ENCODE results near the gene CBFA2T3. TPM values are rescaled to one million over a fixed set of nuclear protein-coding genes. Genes with fewer than 3 reads are reported as not detected.

The CBFA2T3 gene
- polyA plus RNA-seq, 3 donors: 5.3 to 32.2 (median 6.2) TPM

DNA sequence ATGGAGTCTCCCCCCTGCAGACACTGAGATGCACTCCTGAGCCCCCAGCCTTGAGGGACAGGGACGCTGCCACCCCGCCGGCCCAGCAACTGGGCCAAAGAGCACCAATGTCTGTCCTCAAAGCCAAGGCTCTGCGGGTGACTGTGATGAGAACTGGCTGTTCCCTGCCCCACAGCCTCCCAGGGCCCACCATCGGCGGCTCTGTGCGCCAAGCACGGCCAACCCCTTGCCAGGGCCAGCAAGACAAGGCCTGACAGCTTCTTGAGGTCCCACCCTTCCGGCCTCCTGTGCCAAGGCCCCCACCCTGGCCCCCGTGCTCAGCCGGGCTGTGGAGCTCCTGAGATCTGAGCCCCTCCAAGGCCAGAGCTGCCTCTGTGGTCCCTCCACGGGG is 76.3 kb downstream of the CBFA2T3 start:
- no peaks in the 10 kb centered on the region for H3K9me3 ChIP-seq (replicated peaks in 1 of 2; ENCODE audit: control insufficient read depth in 1 of 2, insufficient read depth in 1 of 2, low read length in 2 of 2)

DNA sequence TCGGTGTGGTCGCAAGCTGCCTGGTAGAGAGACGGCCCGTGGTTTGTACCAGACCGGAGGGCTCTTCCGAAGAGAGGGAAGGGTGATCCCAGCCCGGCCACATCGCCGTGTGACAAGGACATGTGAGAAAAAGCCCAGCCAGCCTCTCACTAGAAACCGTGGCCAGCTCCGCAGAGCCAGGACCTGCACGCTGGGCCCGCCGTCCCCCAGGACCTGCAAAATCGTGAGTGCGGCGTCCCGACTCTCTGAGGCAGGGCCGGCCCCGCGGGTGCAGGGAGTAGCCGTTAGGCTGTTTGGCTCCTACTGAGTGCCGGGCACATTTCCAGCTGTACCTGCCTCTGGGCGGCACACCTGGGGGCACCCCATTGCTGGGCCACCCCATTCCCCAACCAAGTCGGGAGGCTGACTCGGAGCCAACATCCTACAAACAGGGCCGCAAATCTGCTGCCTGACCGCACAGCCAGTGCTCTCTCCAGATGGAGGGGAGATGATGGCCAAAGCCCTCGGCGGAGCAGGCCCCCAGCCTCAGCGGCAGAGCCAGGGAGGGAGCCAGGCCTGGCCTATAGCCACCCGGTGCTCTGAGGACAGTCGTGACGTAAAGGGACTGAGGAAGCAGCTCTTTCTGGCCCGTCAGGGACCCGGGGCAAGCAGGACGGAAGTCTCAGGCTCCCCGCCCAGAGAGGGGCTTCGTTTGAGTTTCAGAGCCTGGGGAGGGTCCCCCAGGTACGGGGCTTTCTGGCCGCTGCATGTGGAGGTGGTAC is 76.9 kb downstream of the CBFA2T3 start:
- peaks cover 17% of the 10 kb centered on the region for H3K79me2 ChIP-seq (ENCODE audit: insufficient read depth, low read length)
- DNase-seq: no peak
- no peak overlapping the region for H2AFZ ChIP-seq (ENCODE audit: insufficient read depth, low read depth, low read length, poor library complexity, severe bottlenecking)
- no peaks in the 10 kb centered on the region for H3K4me1 ChIP-seq (ENCODE audit: control insufficient read depth in 1 of 2, insufficient read depth in 2 of 2, low read length in 2 of 2)
- Mint-ChIP-seq H3K27me3 (ENCODE audit: low read depth in 3 of 3) (no peaks in the 10 kb centered on the region), H3K36me3 (peaks cover 42 to 71% of the 10 kb centered on the region in 2 donors), H3K4me3 (no peak overlapping the region), H3K27ac (no peak overlapping the region), H3K4me1 (peaks cover 2% of the 10 kb centered on the region), H3K9me3 (peaks cover 0 to 4% (median 0%) of the 10 kb centered on the region in 7 donors)
- no peak overlapping the region for H3K9ac ChIP-seq (ENCODE audit: insufficient read depth, low read length, poor library complexity, severe bottlenecking)
- TF ChIP-seq, protein P1, sequence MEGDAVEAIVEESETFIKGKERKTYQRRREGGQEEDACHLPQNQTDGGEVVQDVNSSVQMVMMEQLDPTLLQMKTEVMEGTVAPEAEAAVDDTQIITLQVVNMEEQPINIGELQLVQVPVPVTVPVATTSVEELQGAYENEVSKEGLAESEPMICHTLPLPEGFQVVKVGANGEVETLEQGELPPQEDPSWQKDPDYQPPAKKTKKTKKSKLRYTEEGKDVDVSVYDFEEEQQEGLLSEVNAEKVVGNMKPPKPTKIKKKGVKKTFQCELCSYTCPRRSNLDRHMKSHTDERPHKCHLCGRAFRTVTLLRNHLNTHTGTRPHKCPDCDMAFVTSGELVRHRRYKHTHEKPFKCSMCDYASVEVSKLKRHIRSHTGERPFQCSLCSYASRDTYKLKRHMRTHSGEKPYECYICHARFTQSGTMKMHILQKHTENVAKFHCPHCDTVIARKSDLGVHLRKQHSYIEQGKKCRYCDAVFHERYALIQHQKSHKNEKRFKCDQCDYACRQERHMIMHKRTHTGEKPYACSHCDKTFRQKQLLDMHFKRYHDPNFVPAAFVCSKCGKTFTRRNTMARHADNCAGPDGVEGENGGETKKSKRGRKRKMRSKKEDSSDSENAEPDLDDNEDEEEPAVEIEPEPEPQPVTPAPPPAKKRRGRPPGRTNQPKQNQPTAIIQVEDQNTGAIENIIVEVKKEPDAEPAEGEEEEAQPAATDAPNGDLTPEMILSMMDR (IDR thresholded peaks at IDR 0.05): no peak
- no peak overlapping the region for H3K4me3 ChIP-seq (replicated peaks in 1 of 3; ENCODE audit: low read depth in 2 of 3, low read length in 3 of 3)
- no peak overlapping the region for H3K27ac ChIP-seq (ENCODE audit: low read depth in 1 of 2, low read length in 2 of 2)
- 92% methylated on average over 29 of the region's 41 CpGs for WGBS (ENCODE audit: insufficient coverage)
- no peaks in the 10 kb centered on the region for H3K27me3 ChIP-seq (ENCODE audit: control insufficient read depth in 2 of 2, insufficient read depth in 2 of 2, low read length in 2 of 2)
- no peak overlapping the region for H3K4me2 ChIP-seq (replicated peaks; ENCODE audit: extremely low read depth, low read length, poor library complexity, severe bottlenecking)
- peaks cover 100% of the 10 kb centered on the region for H4K20me1 ChIP-seq (ENCODE audit: insufficient read depth, low read length)
- intact Hi-C loops (cut with micrococcal nuclease): no loop called here
- no peaks in the 10 kb centered on the region for H3K9me3 ChIP-seq (replicated peaks in 1 of 2; ENCODE audit: control insufficient read depth in 1 of 2, insufficient read depth in 1 of 2, low read length in 2 of 2)
- peaks cover 74 to 86% of the 10 kb centered on the region in 2 donors for H3K36me3 ChIP-seq (replicated peaks in 1 of 2; ENCODE audit: control insufficient read depth in 1 of 2, insufficient read depth in 2 of 2, low read length in 2 of 2)

More for the DNA sequence above, 76.3 kb downstream of the CBFA2T3 start:
- DNase-seq: no peak
- no peak overlapping the region for H3K27ac Mint-ChIP-seq
- TF ChIP-seq, protein P1 (IDR thresholded peaks at IDR 0.05): no peak
- Histone ChIP-seq H3K9ac (ENCODE audit: insufficient read depth, low read length, poor library complexity, severe bottlenecking) (no peak overlapping the region), H3K27ac (ENCODE audit: low read depth in 1 of 2, low read length in 2 of 2) (no peak overlapping the region), H3K36me3 (replicated peaks in 1 of 2; ENCODE audit: control insufficient read depth in 1 of 2, insufficient read depth in 2 of 2, low read length in 2 of 2) (peaks cover 74 to 81% of the 10 kb centered on the region in 2 donors), H2AFZ (ENCODE audit: insufficient read depth, low read depth, low read length, poor library complexity, severe bottlenecking) (no peak overlapping the region), H3K79me2 (ENCODE audit: insufficient read depth, low read length) (peaks cover 17% of the 10 kb centered on the region), H3K4me1 (ENCODE audit: control insufficient read depth in 1 of 2, insufficient read depth in 2 of 2, low read length in 2 of 2) (no peaks in the 10 kb centered on the region), H3K4me3 (replicated peaks in 1 of 3; ENCODE audit: low read depth in 2 of 3, low read length in 3 of 3) (no peak overlapping the region), H3K4me2 (replicated peaks; ENCODE audit: extremely low read depth, low read length, poor library complexity, severe bottlenecking) (no peak overlapping the region), H4K20me1 (ENCODE audit: insufficient read depth, low read length) (peaks cover 100% of the 10 kb centered on the region), H3K27me3 (ENCODE audit: control insufficient read depth in 2 of 2, insufficient read depth in 2 of 2, low read length in 2 of 2) (no peaks in the 10 kb centered on the region)
- intact Hi-C loops (cut with micrococcal nuclease): no loop called here
- 96% methylated on average over 12 of the region's 12 CpGs for WGBS (ENCODE audit: insufficient coverage)
- no peaks in the 10 kb centered on the region for H3K9me3 Mint-ChIP-seq
- H3K36me3 Mint-ChIP-seq: peaks cover 42 to 68% of the 10 kb centered on the region in 2 donors
- H3K4me1 Mint-ChIP-seq: peaks cover 4% of the 10 kb centered on the region
- H3K4me3 Mint-ChIP-seq: no peak overlapping the region
- no peaks in the 10 kb centered on the region for H3K27me3 Mint-ChIP-seq (ENCODE audit: low read depth in 3 of 3)

All from CD14-positive monocyte (primary cell).